ENCODE results near the gene DECR2.

GRCh38 chr16:375212-375611 is 26.5 kb upstream of the DECR2 start:
- TF ChIP-seq CTCF (IDR thresholded peaks at IDR 0.05; ENCODE audit: low read depth, low read length, missing input control) = no peak
- no peak for TF ChIP-seq MAX (IDR thresholded peaks at IDR 0.05)

Data from liver (tissue), 2 donors.